Mesothelial cell of epicardium (in vitro differentiated cells): ENCODE data around the gene HBP1. TPM values are rescaled to one million over a fixed set of nuclear protein-coding genes. Genes with fewer than 3 reads are reported as not detected.
A peak's percentile ranks its signal among the peaks of the same experiment; 100 is the strongest.

Source experiments
- DNase-seq, 2 experiments: peaks; one replicate each; pipeline ENCODE4 v3.0.0; 2021; ENCODE audit warnings: low spot score in 2 of 2; ENCODE audit not compliant: unreplicated experiment in 2 of 2
- H3K27ac Mint-ChIP-seq: 2 replicates; pipeline ENCODE4 v1.8.0; 2021; ENCODE audit warnings: mixed read lengths
- H3K27me3 Mint-ChIP-seq: 2 replicates; pipeline ENCODE4 v1.8.0; 2021; ENCODE audit warnings: low read depth, mixed read lengths
- H3K36me3 Mint-ChIP-seq: 2 replicates; pipeline ENCODE4 v1.8.0; 2021; ENCODE audit warnings: mixed read lengths
- H3K4me1 Mint-ChIP-seq: 2 replicates; pipeline ENCODE4 v1.8.0; 2021; ENCODE audit warnings: mixed read lengths
- H3K4me3 Mint-ChIP-seq: 2 replicates; pipeline ENCODE4 v1.8.0; 2021; ENCODE audit warnings: mild to moderate bottlenecking, moderate library complexity, mixed read lengths
- H3K9me3 Mint-ChIP-seq: 2 replicates; pipeline ENCODE4 v1.8.0; 2021; ENCODE audit warnings: mixed read lengths
- total RNA-seq: library from RNA; stranded (reverse); gene quantifications from 3 replicates; pipeline ENCODE4 v1.2.1, GENCODE V29; 2021
- TF ChIP-seq, protein P1 (sequence below): fragments of 200-600 bp; sonication (generic); IDR thresholded peaks from one replicate; pipeline ENCODE4 v1.5.0; 2021; ENCODE audit warnings: antibody characterized with exemption; ENCODE audit not compliant: unreplicated experiment

HBP1 gene
- total RNA-seq, 1 donor from 2014 or later = 76.0 TPM

DNA sequence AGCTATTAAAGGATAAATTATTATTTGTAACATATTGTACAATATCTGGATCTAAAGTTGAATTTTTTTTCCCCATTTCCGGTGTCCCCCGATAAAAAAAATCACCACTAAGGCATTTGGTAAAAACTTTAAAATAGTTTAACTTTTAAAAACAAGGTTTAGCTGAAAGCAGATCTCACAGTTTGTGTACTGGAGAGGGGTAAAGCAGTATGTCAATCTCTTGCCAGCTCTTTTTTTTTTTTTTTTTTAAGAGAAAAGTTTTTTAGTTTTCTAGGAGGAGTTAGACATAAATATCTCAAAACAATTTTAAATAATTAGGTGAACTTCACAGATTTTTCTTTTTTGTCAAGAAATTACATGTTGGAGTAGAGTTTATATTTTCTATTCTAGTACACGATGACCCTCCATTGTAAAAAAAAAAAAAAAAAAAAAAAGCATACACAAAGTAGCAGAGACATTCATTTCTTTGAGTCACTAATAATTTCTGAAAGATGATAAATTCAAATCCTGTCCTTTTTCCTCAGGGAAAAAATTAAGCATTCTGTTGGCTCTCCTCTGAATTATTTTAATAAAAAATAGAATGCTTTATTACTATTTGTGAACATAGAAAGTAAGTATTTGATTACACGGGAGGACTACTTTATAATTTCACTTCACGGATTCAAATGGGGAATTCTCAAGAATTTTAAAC is 1.9 kb upstream of the HBP1 start:
- no peak for DNase-seq
- H3K27ac Mint-ChIP-seq = peak overlapping the region; percentile 100
- H3K4me1 Mint-ChIP-seq = peaks cover 25% of the 10 kb centered on the region
- TF ChIP-seq, protein P1, sequence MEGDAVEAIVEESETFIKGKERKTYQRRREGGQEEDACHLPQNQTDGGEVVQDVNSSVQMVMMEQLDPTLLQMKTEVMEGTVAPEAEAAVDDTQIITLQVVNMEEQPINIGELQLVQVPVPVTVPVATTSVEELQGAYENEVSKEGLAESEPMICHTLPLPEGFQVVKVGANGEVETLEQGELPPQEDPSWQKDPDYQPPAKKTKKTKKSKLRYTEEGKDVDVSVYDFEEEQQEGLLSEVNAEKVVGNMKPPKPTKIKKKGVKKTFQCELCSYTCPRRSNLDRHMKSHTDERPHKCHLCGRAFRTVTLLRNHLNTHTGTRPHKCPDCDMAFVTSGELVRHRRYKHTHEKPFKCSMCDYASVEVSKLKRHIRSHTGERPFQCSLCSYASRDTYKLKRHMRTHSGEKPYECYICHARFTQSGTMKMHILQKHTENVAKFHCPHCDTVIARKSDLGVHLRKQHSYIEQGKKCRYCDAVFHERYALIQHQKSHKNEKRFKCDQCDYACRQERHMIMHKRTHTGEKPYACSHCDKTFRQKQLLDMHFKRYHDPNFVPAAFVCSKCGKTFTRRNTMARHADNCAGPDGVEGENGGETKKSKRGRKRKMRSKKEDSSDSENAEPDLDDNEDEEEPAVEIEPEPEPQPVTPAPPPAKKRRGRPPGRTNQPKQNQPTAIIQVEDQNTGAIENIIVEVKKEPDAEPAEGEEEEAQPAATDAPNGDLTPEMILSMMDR = no peak
- H3K27me3 Mint-ChIP-seq = no peaks in the 10 kb centered on the region
- H3K9me3 Mint-ChIP-seq = no peaks in the 10 kb centered on the region
- H3K4me3 Mint-ChIP-seq = peak overlapping the region; percentile 97
- H3K36me3 Mint-ChIP-seq = no peaks in the 10 kb centered on the region

DNA sequence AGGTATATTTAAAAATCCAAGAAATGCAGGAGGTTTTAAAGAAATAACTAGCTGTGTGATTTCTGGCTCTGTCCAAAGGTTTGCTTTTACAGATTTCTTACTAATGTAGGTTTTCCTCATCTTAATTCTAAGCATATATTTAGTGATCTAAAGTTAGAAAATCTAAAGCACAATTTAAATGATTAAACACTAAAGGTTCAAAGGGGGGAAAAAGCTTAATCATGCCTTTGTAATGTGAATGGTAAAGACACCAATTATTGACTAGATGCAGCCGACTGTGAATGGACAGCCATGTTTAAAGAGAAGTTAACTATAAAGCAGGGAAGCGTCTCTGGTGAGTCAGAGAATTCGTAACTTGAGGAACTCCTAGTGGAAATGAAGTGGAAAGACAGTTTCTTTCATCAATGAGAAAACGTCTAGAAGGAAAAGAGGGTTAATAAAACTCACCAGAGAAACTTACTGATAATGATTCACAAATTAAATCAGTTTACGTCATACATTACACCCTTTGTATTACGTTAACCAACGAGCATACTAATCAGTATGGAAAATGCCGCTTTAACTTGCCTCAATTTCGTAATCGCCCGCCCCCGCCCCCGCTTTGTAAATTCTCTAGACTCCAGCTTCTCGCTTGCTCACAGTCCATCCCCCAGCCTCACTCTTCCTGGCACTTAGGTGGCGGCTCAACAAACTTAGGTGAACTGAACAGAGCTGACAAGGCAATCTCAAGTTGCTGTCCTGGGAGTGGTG is 1.1 kb upstream of the HBP1 start:
- no peaks in the 10 kb centered on the region for H3K27me3 Mint-ChIP-seq
- peak overlapping the region; percentile 97 for H3K4me3 Mint-ChIP-seq
- no peaks in the 10 kb centered on the region for H3K36me3 Mint-ChIP-seq
- peak overlapping the region; percentile 100 for H3K27ac Mint-ChIP-seq
- no peaks in the 10 kb centered on the region for H3K9me3 Mint-ChIP-seq
- H3K4me1 Mint-ChIP-seq = peaks cover 20% of the 10 kb centered on the region
- TF ChIP-seq, protein P1 = peak; percentile 49
- no peak for DNase-seq

DNA sequence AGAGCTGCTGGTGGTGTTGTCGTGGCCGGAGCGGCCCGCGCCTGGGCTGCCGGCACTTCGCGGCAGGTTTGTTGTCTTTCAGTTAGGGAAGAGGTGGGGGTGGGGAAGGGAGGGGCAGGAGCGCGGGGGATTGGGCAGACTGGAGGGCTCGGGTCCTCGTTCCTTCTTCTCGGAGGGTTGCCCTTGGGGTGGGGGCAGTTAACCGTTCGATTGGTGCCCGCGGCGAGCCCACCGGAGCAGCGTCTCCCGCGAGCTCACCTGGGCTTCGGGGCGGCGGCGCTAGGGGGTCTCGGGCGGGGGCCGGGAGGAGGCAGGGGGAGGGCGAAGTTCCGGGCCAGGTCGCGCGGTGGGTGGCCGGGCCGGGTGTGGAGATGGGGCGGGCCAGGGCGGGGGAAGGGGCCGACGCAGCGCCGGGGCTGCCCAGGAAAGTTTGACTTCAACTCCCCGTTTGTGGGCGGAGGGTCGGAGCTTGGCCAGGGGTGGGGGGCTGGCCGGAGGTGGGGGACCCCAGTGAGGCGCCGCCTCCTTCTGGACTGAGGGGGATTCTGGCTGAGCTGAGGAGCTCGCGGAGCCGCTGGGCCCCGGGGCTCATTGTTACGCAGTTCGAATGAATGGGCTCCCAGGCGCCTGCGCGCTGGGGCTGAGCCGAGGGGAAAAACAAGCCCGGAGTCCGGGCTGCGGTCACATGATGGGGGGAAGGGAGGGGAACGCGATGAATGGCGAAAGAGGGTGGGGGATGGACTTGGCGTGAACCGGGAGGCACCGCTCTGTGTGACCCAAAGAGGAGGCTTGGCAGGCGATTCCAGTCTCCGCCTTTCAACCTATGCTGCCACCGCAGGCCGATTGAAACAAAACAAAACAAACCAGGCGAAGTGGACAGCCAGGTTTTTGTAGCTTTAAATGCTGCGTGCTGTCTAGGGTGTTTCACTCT is 582 bp downstream of the HBP1 start:
- H3K36me3 Mint-ChIP-seq = no peaks in the 10 kb centered on the region
- peak overlapping the region; percentile 100 for H3K27ac Mint-ChIP-seq
- TF ChIP-seq, protein P1 = no peak
- peaks cover 31% of the 10 kb centered on the region for H3K4me1 Mint-ChIP-seq
- no peaks in the 10 kb centered on the region for H3K9me3 Mint-ChIP-seq
- H3K4me3 Mint-ChIP-seq = peak overlapping the region; percentile 97
- DNase-seq = peak; percentile 89 to 93
- H3K27me3 Mint-ChIP-seq = no peaks in the 10 kb centered on the region

DNA sequence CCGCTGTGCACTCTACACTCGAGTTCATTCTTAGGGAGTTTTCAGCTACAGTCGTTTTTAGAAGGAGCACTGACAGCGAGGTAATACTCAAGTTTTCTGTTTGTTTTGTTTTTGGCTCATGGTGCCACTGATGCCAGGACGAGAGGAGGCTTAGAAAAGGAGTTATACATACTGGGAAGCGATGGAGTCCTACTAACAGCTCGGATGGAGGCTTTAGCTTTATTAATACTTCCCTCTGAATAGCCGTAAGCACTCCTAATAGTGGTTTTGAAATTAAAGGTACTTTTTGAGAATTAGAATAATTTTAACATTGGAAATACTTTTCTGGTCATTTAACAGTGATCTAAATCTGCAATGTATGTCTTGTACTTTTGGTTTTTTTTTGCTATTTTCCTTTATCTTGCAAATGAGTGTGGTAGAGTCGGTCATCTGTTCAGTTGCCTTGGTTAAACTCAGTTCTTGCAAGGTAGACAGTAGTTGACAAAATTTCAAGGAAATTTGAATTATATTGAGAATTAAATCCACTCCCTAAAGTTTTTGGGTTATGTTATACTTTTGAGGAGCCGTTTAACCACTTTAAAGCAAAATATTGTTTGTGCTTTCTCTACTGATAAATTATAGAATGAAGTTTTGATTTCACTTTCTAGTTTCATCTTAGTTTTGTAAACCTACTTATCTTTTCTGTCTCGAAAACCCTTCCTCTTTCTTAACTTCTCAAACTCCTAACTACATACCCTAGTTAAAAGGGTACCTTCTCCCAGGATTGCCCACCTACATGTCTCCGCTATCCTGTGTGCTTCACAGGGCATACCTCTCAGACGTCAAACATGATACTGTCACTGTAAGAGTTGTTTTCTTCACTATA is 1.5 kb downstream of the HBP1 start:
- no peaks in the 10 kb centered on the region for H3K27me3 Mint-ChIP-seq
- H3K9me3 Mint-ChIP-seq = no peaks in the 10 kb centered on the region
- H3K36me3 Mint-ChIP-seq = no peaks in the 10 kb centered on the region
- H3K4me3 Mint-ChIP-seq = peak overlapping the region; percentile 97
- H3K4me1 Mint-ChIP-seq = peaks cover 35% of the 10 kb centered on the region
- TF ChIP-seq, protein P1 = no peak
- no peak for DNase-seq
- peak overlapping the region; percentile 97 for H3K27ac Mint-ChIP-seq

DNA sequence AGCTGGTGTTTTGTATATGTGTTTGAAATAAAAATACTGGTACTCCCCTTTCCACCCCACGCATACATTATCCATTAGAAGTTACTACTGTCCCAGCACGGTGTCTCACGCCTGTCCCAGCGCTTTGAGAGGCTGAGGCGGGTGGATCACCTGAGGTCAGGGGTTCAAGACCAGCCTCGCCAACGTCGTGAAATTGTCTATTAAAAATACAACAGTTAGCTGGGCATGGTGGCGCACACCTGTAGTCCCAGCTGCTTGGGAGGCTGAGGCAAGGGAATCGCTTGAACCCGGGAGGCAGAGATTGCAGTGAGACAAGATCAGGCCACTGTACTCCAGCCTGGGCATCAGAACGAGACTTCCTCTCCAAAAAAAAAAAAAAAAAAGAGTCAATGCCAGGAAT is 2.7 kb downstream of the HBP1 start:
- Mint-ChIP-seq H3K36me3 (no peaks in the 10 kb centered on the region), H3K9me3 (no peaks in the 10 kb centered on the region), H3K4me1 (peaks cover 29% of the 10 kb centered on the region), H3K4me3 (no peak overlapping the region), H3K27ac (no peak overlapping the region), H3K27me3 (no peaks in the 10 kb centered on the region)
- DNase-seq = no peak
- TF ChIP-seq, protein P1 = no peak
